Skeletal muscle satellite cell (primary cell): Measurements from ENCODE around the gene ZFYVE21.
A peak's percentile ranks its signal among the peaks of the same experiment; 100 is the strongest.

ENCODE experiments used
- H3K27me3 ChIP-seq: 2 replicates; pipeline ENCODE4 v1.7.0; 2013; ENCODE audit warnings: low read length; ENCODE audit not compliant: control insufficient read depth, insufficient read depth
- H3K36me3 ChIP-seq: 2 replicates; pipeline ENCODE4 v1.7.0; 2013; ENCODE audit warnings: mild to moderate bottlenecking, control low read depth, low read length; ENCODE audit not compliant: insufficient read depth
- H3K4me1 ChIP-seq: 2 replicates; pipeline ENCODE4 v1.7.0; 2013; ENCODE audit warnings: low read length; ENCODE audit not compliant: control insufficient read depth, insufficient read depth
- H3K4me2 ChIP-seq: 2 replicates; pipeline ENCODE4 v1.7.0; 2013; ENCODE audit warnings: mild to moderate bottlenecking, low read length
- H3K4me3 ChIP-seq: 2 replicates; pipeline ENCODE4 v1.7.0; 2013; ENCODE audit warnings: low read length
- H3K9ac ChIP-seq: 2 replicates; pipeline ENCODE4 v1.7.0; 2013; ENCODE audit warnings: mild to moderate bottlenecking, low read depth, low read length, moderate library complexity
- H3K9me3 ChIP-seq: replicated peaks from 2 replicates; pipeline ENCODE4 v1.7.0; 2013; ENCODE audit warnings: mild to moderate bottlenecking, control low read depth, low read length

The ZFYVE21 gene

GRCh38 chr14:103721334-103722120 is 5.9 kb downstream of the ZFYVE21 start:
- H3K9me3 ChIP-seq: no peaks in the 10 kb centered on the region
- H3K4me1 ChIP-seq: peaks cover 57% of the 10 kb centered on the region
- H3K9ac ChIP-seq: peak overlapping the region; percentile 18
- H3K4me2 ChIP-seq: peak overlapping the region; percentile 60
- H3K27me3 ChIP-seq: no peaks in the 10 kb centered on the region
- H3K4me3 ChIP-seq: no peak overlapping the region
- no peaks in the 10 kb centered on the region for H3K36me3 ChIP-seq

GRCh38 chr14:103723748-103724081 is 8.1 kb downstream of the ZFYVE21 start:
- H3K9me3 ChIP-seq: no peaks in the 10 kb centered on the region
- H3K9ac ChIP-seq: peak overlapping the region; percentile 36
- H3K4me3 ChIP-seq: no peak overlapping the region
- H3K27me3 ChIP-seq: no peaks in the 10 kb centered on the region
- H3K4me2 ChIP-seq: peak overlapping the region; percentile 67
- peaks cover 8% of the 10 kb centered on the region for H3K36me3 ChIP-seq
- peaks cover 40% of the 10 kb centered on the region for H3K4me1 ChIP-seq

GRCh38 chr14:103724116-103724515 is 8.5 kb downstream of the ZFYVE21 start:
- peak overlapping the region; percentile 67 for H3K4me2 ChIP-seq
- no peaks in the 10 kb centered on the region for H3K9me3 ChIP-seq
- peaks cover 12% of the 10 kb centered on the region for H3K36me3 ChIP-seq
- H3K9ac ChIP-seq: peak overlapping the region; percentile 36
- peaks cover 37% of the 10 kb centered on the region for H3K4me1 ChIP-seq
- no peak overlapping the region for H3K4me3 ChIP-seq
- no peaks in the 10 kb centered on the region for H3K27me3 ChIP-seq

GRCh38 chr14:103725001-103725682 is 9.5 kb downstream of the ZFYVE21 start:
- no peaks in the 10 kb centered on the region for H3K9me3 ChIP-seq
- H3K27me3 ChIP-seq: no peaks in the 10 kb centered on the region
- peaks cover 22% of the 10 kb centered on the region for H3K36me3 ChIP-seq
- H3K4me1 ChIP-seq: peaks cover 37% of the 10 kb centered on the region
- H3K4me3 ChIP-seq: no peak overlapping the region
- H3K4me2 ChIP-seq: no peak overlapping the region
- no peak overlapping the region for H3K9ac ChIP-seq

- Histone ChIP-seq H3K4me1 (peaks cover 37% of the 10 kb centered on the region), H3K9ac (no peak overlapping the region), H3K4me3 (no peak overlapping the region), H3K9me3 (no peaks in the 10 kb centered on the region), H3K4me2 (no peak overlapping the region), H3K36me3 (peaks cover 29% of the 10 kb centered on the region), H3K27me3 (no peaks in the 10 kb centered on the region)
Observed at GRCh38 chr14:103725739-103726395, 10.3 kb downstream of the ZFYVE21 start.

- Histone ChIP-seq H3K4me1 (peaks cover 33% of the 10 kb centered on the region), H3K36me3 (peaks cover 30% of the 10 kb centered on the region), H3K9ac (no peak overlapping the region), H3K4me2 (no peak overlapping the region), H3K27me3 (no peaks in the 10 kb centered on the region), H3K9me3 (no peaks in the 10 kb centered on the region), H3K4me3 (no peak overlapping the region)
Observed at GRCh38 chr14:103726474-103726873, 10.9 kb downstream of the ZFYVE21 start.

GRCh38 chr14:103727313-103727980 is 11.8 kb downstream of the ZFYVE21 start:
- H3K9ac ChIP-seq: no peak overlapping the region
- H3K36me3 ChIP-seq: peaks cover 39% of the 10 kb centered on the region
- no peak overlapping the region for H3K4me3 ChIP-seq
- no peaks in the 10 kb centered on the region for H3K9me3 ChIP-seq
- H3K4me2 ChIP-seq: no peak overlapping the region
- H3K4me1 ChIP-seq: peaks cover 25% of the 10 kb centered on the region
- no peaks in the 10 kb centered on the region for H3K27me3 ChIP-seq

GRCh38 chr14:103728141-103728540 is 12.5 kb downstream of the ZFYVE21 start:
- no peak overlapping the region for H3K9ac ChIP-seq
- no peak overlapping the region for H3K4me3 ChIP-seq
- no peaks in the 10 kb centered on the region for H3K9me3 ChIP-seq
- no peak overlapping the region for H3K4me2 ChIP-seq
- H3K36me3 ChIP-seq: peaks cover 46% of the 10 kb centered on the region
- H3K4me1 ChIP-seq: peaks cover 21% of the 10 kb centered on the region
- H3K27me3 ChIP-seq: no peaks in the 10 kb centered on the region

- H3K27me3 ChIP-seq: no peaks in the 10 kb centered on the region
- H3K4me3 ChIP-seq: no peak overlapping the region
- no peak overlapping the region for H3K4me2 ChIP-seq
- peaks cover 15% of the 10 kb centered on the region for H3K4me1 ChIP-seq
- no peak overlapping the region for H3K9ac ChIP-seq
- H3K36me3 ChIP-seq: peaks cover 52% of the 10 kb centered on the region
- H3K9me3 ChIP-seq: no peaks in the 10 kb centered on the region
Observed at GRCh38 chr14:103728721-103729120, 13.1 kb downstream of the ZFYVE21 start.

- Histone ChIP-seq H3K36me3 (peaks cover 61% of the 10 kb centered on the region), H3K4me1 (peaks cover 4% of the 10 kb centered on the region), H3K4me3 (no peak overlapping the region), H3K9ac (no peak overlapping the region), H3K9me3 (no peaks in the 10 kb centered on the region), H3K4me2 (no peak overlapping the region), H3K27me3 (no peaks in the 10 kb centered on the region)
Observed at GRCh38 chr14:103729496-103730448, 14.2 kb downstream of the ZFYVE21 start.
